OCI-M1 (cell line): ENCODE data around the gene DCAF10.
"Not testable (repeated sequence)": the region's sequence is repeated elsewhere in the genome, so short reads cannot be mapped to it uniquely, and the experiment has no call there.

Experiments used
- DNase-seq: peaks from one replicate; lab custom pipeline; 2025; lab: John Stamatoyannopoulos, UW

The DCAF10 gene

DNA sequence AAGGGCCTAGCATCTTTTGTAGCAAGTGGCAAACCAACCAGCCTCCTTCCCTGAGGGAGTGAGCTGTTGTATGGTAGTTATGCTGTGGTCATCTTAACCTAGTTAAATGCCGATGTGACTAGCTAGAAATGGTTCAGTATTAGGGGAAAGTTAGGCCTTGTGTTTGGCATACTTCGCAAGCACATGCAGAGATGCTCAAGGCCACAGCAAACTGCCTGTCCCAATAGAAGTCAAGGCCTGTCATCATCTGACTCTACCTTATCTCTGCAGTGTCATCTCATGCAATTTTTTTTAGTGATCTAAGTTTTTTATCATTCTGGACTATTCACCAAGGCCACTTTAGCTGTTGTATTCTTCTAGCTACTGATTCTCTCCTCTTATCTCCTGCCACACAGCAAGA is 10.5 kb upstream of the DCAF10 start:
- no peak for DNase-seq

DNA sequence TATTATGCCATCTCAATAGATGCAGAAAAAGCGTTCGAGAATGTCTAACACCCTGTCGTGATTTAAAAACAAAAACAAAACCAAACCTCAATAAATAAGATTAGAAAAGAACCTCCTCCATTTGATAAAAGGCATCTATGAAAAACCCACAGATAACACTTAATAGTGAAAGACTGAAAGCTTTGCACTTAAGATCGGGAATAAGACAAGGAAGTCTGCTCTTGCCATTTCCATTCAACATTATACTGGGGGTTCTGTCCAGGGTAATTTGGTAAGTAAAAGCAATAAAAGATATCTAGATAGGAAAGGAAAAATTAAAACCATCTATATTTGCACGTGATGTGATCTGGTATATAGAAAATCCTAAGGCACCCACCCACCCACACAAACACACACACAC is 8.5 kb upstream of the DCAF10 start:
- no peak for DNase-seq

DNA sequence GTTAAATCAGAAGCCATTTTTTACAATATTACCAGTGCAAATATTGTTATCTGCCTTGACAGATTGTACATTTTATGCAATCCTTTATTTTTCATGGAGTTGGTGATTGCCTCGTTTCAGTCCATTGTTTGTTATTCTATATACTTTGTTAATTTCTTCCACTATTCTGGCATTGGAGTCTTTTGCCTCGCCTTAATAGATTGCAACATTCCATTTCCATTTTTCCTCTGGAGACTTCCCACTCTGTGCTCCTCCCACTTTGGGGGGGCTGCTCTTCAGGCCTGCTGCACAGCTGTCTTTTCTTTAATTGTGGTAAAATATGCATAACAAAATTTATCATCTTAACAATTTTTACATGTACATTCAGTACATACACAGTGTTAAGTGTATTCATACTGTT is 4.4 kb upstream of the DCAF10 start:
- DNase-seq = no peak

DNA sequence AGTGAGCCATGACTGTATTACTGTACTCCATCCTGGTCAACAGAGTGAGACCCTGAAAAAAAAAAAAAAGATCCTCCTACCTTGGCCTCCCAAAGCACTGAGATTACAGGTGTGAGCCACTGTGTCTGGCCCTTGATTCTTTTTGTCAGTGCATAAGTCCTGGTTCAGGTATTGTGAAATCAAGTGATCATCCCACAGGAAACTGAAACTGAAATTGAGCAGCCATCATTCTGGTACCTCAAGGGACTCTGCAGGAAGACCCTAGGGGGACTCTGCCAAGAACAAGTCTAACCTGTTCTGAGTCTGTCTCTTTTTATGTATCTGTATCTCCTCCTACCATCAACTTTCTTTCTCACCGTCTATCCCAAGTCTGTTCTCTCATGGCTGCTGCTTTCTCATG is 1.9 kb upstream of the DCAF10 start:
- no peak for DNase-seq

DNA sequence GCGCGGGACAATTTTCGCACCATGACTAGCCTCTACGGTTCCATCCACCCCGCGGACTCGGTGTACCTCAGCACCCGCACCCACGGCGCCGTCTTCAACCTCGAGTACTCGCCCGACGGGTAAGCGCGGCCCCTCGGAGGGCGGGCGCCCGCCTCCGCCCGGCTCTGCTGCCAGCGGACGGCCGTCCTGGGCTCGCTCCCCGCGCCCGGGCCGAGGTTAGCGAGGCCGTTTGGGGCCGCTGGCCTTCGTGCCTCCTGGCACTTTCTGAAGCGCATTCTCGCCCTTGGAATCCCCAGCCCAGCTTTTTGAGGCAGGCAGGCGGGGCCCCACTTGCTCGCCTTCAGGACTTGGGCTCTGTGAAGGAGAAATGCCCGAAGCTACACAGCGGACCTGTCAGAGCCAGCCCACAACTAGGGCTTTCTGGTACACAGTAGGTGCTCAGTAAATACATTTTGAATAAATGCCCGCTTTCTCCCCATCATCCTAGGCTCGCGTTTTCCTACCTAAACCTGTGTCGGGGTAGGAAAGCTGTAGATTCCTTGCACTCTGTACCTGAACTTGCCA is 772 bp downstream of the DCAF10 start:
- peak; percentile 42 for DNase-seq

DNA sequence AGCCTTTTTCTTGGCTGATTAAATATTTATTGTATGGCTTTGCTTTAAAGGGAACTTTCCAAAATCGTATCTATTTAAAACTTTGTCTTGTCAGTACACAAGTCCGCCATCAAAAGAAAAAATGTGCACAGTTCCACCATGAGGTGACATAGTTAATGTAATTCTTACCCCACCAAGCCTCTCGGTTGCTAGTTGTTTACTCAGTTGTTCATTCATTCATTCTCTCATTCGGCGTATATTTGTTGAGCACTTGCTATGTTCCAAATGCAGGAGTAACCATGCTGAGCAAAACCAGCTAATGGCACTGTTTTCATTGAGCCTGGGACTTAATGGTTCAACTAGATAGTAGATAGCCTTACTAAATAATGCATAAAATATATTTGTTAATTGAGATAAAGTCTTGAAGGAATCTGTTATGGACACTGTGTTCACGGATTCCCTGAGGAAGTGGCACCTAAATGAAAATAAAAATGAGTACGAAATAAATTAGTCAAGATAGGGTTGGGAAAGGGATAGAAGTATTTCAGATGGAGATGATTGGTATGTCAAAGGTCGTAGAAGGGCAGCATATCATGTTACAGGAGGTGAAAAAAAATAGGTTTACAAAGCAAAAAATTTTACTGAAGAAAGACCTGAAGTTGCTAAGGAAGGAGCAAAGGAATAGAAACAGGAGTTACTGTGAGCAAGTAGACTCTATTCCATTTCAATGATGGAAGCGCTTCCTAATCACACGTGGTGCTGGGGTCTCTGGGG is 1.5 kb downstream of the DCAF10 start:
- DNase-seq = peak; percentile 42

DNA sequence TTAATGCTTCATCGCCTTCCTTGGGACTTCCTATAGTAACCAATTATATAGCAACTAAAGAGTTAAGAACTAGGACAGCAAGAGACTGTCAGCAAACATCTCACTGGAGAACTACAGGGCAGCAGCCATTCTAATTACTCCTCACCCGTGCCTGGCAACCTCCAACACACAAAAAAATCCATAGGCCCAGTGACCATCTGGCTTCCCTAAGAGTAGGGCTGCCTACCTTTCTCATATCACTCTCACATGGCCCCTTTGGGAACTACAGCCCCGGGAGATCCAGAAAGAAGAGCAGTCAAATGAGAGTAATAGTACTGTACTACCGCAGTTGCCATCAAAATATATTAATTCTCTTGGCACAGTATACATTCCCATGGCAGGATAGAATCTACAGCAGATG is 5.7 kb downstream of the DCAF10 start:
- DNase-seq = no peak

DNA sequence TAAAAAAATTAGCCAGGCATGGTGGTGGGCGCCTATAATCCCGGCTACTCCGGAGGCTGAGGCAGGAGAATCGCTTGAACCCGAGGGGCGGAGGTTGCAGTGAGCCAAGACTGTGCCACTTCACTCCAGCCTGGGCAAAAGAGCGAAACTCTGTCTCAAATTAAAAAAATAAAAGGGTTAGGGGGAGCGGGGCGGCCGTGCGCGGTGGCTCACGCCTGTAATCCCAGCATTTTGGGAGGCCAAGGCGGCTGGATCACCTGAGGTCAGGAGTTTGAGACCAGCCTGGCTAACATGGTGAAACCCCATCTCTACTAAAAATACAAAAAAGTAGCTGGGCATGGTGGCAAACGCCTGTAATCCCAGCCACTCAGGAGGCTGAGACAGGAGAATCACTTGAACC is 9.1 kb downstream of the DCAF10 start:
- not testable (repeated sequence) for DNase-seq

DNA sequence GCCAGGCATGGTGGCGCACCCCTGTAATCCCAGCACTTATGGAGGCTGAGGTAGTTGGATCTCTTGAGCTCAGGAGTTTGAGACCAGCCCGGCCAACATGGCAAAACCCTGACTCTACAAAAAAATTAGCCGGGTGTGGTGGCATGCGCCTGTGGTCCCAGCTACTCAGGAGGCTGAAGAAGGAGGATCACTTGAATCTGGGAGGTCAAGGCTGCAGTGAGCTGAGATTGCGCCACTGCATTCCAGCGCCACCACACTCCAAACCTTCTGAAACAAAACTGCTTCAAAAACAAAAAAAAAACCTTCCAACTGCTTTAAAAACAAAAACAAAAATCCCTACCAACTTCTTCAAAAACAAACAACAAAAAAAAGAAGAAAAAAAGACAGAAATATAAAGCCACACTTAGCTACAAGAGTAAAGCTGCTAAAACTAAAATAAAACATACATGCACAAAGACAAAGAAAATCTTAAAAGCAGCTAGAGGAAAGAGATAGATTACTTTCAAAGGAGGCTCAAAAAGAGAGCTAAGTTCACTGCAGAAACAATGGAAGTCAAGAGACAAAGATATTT is 11.4 kb downstream of the DCAF10 start:
- no peak for DNase-seq

DNA sequence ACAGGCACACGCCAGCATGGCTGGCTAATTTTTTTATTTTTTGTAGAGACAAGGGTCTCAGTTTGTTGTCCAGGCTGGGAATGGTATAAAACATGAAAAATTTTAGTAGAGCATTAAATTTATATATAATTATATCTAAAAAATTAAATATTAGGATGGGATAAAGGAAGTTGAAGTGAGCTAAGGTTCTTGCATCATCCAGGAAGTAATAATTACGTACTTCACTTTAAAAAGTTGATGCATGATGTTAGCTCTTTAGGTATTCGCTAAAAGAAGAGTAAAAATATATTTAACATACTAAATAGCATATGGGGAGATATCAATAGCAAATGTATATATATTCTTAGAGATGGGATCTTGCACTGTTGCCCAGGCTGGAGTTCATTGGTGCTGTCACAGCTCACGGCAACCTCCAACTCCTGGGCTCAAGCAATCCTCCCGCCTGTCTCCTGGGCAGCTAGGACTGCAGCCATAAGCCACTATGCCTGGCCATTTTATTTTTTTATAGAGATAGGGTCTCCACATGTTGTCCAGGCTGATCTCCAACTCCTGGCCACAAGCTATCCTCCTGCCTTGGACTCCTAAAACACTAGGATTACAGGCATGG is 12.3 kb downstream of the DCAF10 start:
- DNase-seq = no peak

DNA sequence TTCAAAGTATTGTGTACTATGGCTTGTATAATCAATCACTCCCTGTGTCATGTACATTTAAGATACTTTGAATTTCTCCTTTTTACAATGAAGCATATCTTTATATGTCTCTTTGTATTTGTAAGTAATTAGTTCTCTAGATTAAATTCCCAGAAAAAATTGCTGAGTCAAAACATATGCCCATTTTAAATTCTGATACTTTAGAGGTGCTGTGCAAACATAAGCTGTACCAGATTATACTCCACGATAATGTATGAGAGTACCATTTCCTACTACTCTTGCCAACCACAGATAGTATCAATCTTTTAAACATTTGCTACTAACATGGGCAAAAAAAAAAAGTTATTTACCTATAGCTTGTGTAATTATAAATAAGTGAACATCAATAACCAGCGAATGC is 18.3 kb downstream of the DCAF10 start:
- no peak for DNase-seq

DNA sequence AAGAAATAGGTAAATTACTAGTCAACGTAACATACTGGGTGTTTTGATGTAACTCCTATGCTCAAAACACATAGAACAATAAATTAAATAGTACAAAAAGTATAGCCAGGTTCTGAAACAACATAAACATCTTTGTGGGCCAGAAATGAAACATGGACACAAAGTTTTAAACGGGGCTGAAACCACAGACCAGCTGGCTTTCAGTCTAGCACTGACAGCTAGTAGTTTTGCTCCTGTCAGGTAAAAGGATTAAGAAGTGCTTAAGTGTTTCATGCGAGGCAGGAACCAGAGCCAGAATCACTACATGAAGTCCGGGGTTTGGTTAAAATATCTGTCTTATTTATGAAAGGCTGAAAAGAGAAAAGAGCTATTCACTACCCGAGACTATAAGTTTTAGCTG is 19.5 kb downstream of the DCAF10 start:
- no peak for DNase-seq

DNA sequence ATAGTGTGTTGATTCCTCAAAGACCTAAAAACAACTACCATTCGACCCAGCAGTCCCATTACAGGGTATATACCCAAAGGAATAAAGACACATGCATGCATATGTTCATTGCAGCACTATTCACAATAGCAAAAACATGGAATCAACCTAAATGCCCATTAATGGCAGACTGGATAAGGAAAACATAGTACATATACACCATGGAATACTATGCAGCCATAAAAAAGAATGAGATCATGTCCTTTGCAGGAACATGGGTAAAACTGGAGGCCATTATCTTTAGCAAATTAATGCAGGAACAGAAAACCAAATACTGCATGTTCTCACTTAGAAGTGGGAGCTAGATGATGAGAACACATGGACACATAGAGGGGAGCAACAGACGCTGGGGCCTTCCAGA is 24.6 kb downstream of the DCAF10 start:
- DNase-seq = not testable (repeated sequence)

DNA sequence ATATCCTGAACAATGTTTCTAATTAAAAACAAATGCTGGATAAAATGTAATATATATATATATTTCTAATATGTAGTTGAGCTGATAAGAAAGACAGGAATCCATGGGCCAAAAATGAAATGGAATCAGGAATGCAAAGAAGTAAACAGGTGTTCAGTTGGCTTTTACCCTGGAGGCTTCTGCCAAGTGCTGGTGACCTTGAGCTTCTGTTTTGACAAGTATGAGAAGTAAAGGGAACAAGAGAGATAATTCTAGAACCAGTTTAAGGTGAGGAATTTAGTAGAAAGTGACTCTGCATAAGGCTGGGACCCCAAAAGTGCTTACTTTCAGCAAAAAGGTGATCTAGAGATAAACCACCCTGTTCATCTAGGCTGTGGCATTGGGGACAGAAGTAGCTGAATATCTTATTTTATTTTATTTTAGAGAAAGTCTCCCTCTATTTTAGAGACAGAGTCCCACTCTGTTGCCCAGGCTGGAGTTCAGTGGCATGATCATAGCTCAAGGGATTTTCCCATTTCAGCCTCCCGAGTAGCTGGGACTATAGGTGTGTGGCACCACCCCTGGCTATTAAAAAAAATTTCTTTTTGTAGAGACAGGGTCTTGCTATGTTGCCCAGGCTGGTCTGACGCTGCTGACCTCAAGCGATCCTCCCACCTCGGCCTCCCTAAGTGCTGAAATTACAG is 27.0 kb downstream of the DCAF10 start:
- no peak for DNase-seq

DNA sequence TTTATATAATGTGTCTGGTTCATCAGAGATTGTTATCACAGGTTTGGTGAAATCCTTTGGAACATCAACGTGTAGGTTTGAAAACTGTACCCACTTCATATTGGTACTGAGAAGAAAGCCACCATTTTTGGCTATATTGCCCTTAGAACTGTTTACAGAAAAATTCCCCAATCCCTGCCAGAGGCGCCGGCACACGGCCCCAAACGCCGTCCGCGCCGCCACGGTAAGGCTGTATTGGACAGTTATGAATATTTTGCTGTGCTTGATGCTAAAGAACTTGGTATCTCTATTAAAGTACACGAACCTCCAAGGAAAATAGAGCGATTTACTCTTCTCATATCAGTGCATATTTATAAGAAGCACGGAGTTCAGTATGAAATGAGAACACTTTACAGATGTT is 35.2 kb downstream of the DCAF10 start:
- DNase-seq = no peak

DNA sequence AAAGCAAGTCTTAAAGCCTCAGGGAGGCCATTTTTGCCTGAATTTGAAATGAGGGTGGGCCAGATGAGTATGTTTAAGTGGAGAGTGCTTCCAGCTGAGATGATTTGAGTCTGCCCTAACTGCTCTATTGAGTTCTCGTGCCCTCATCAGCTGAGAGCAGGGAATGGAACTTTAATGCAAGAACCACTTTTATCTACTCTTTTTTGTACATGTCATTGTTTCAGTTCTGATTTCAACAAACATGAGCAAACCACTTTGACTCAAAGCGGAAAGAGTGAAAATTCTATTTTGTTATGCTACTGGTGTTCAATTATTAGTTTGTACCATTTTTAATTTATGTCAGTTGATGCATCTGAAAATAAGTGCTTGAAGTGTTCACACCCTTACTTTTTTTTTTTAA is 35.8 kb downstream of the DCAF10 start:
- DNase-seq = no peak

DNA sequence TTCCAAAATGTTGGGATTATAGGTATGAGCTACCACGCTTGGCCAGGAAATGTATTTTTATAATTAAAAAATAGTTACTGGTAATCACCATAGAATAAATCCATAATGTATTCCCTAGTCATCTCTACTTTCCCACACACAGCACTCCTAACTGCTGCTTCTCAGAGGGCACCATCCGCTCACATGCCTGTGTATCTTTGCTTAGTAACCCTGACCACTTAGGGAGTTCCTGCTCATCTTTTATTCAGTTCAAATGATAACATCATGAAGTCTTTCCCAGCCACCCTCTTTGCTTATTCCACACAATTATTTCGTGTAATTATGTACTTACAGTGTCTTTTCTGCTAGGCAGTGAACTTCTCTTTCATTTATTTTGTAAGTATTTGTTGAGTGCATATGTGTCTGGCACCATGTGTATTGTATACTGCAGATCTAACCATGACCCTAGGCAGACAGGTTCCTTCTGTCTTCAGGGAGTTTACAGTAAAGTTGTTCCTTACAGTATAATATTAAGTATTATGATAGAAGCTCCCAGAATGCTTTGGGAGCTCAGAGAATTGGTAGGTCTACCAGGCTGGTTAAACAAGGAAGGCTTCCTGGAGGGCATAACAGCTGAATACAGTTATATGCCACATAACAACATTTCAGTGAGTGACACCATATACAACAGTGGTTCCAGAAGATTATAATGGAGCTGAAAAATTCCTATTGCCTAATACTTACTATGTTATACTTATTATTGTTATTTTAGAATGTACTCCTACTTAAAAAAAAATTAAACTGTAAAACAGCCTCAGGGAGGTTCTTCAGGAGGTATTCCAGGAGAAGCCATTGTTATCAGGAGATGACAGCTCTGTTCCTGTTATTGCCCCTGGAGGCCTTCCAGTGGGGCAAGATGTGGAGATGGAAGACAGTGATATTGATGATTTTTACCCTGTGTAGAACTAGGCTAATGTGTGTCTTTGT is 39.2 kb downstream of the DCAF10 start:
- peak; percentile 67 for DNase-seq

DNA sequence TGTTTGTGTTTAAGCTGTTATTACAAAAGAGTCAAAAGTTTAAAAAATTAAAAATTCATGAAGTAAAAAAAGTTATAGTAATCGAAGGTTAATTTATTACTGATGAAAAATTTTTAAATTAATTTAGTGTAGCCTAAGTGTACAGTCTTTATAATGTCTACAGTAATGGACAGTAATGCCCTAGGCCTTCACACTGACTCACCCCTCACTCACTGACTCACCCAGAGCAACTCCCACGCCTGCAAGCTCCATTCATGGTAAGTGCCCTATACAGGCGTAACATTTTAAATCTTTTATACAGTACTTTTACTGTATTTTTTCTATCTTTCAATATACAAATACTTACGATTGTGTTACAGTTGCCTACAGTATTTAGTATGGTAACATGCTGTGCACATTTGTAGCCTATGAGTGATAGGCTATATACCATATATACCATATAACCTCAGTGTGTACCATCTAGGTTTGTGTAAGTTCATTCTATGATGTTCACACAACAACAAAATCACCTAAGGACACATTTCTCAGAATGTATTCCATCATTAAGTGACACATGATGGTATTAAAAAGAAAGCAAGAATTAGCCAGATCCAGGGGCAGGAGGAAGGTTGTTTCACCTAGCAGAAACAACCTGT is 40.1 kb downstream of the DCAF10 start:
- DNase-seq = peak; percentile 67

DNA sequence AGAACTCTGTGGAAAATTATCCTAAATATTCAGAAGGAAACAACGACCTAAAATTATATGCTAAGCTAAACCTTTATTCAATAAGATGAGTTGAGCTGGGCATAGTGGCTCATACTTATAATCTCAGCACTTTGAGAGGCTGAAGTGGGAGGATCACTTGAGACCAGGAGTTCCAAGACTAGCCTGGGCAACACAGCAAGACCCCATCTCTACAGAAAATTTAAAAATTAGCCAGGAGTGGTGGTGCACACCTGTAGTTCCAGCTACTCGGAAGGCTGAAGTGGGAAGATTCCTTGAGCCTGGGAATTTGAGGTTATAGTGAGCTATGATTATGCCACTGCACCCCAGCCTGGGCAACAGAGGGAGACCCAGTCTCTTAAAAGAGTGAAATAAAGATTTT is 51.6 kb downstream of the DCAF10 start:
- no peak for DNase-seq

DNA sequence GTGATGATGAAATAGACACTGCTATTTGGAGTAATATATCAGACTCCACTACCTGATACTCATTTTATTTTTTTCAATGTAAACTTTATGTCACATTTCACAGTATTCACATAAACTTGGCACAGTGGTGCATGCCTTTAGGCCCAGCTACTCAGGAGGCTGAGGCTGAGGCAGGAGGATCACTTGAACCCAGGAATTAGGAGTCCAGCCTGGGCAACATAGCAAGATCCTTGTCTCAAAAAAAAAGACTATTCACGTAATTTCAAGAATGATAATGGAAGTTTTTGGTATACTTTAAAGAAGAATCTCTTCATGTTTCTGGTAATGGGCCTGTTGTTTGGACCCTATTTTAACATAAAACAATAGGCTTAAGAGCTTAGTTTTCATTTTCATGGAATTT is 56.0 kb downstream of the DCAF10 start:
- DNase-seq = no peak

DNA sequence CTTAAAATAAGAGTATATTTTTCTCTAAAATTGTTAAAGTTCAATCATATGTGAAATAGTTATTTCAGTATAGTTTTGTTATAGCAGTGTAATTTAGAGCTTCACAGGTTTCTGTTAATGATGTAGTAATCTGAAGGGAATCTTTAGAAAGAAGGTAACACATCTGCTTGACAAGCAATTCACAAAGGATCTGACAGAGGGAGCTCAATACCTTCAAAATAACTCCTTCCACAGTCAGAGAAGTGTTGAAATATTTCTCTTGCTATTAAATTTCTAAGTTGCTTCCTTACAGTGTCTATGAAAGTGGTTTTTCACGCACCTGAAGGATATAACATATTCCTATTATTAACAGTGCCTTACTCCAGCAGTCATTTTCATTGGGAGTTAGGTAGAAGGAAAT is 58.4 kb downstream of the DCAF10 start:
- peak; percentile 15 for DNase-seq
